Colonic mucosa (tissue), 4 donors: ENCODE results near the gene SLC4A1. TPM values are rescaled to one million over a fixed set of nuclear protein-coding genes. Genes with fewer than 3 reads are reported as not detected.

Experiments used
- DNase-seq: peaks from one replicate; pipeline ENCODE4 v3.0.0-alpha.2; 2020
- H3K27ac ChIP-seq: fragments of 200-600 bp; one replicate; pipeline ENCODE4 v1.8.0; 2021
- H3K27me3 ChIP-seq: fragments of 200-600 bp; one replicate; pipeline ENCODE4 v1.8.0; 2021
- H3K36me3 ChIP-seq: fragments of 200-600 bp; one replicate; pipeline ENCODE4 v1.8.0; 2021
- H3K4me1 ChIP-seq: fragments of 200-600 bp; one replicate; pipeline ENCODE4 v1.8.0; 2021; ENCODE audit warnings: mild to moderate bottlenecking
- H3K4me3 ChIP-seq: fragments of 200-600 bp; one replicate; pipeline ENCODE4 v1.8.0; 2021
- H3K9ac ChIP-seq, 2 donors: one replicate each; pipeline ENCODE4 v1.7.0; 2013; ENCODE audit warnings: control low read depth in 2 of 2, low read depth in 2 of 2, low read length in 2 of 2
- H3K9me3 ChIP-seq: fragments of 200-600 bp; one replicate; pipeline ENCODE4 v1.8.0; 2021
- CTCF ChIP-seq: fragments of 200-600 bp; IDR thresholded peaks from one replicate; pipeline ENCODE4 v1.8.0; 2022; ENCODE audit warnings: antibody characterized with exemption, mild to moderate bottlenecking
- intact Hi-C: fragments of 100-400 bp; cut with DNase I; formaldehyde crosslinking; loops from one replicate; pipeline ENCODE4 v1.14.1; 2022
- total RNA-seq, 2 donors: library from RNA; stranded (reverse); fragmentation: NEBNext Ultra II Directional in 1 of 2; extraction: Animal tissue kit (Norgen Biotek cat#: 25700) in 1 of 2; gene quantifications; one replicate each; pipeline ENCODE4 v1.2.1, GENCODE V29; 2021
- donor health status: healthy.
- donor health status: DM: no; HTN: no; CAD: no.
- donor health status: DM: no; HTN: no; CAD: no.

SLC4A1 gene
- total RNA-seq, 2 donors from 2014 or later: 0.27 TPM; not detected in 1

GRCh38 chr17:44206825-44207155 lies 61.1 kb downstream of the SLC4A1 start:
- DNase-seq: no peak
- Histone ChIP-seq H3K27me3 (no peaks in the 10 kb centered on the region), H3K27ac (no peak overlapping the region), H3K9ac (no peak overlapping the region), H3K4me3 (no peak overlapping the region), H3K9me3 (no peaks in the 10 kb centered on the region), H3K4me1 (peaks cover 10% of the 10 kb centered on the region), H3K36me3 (peaks cover 4% of the 10 kb centered on the region)
- intact Hi-C loops: no loop called here
- no peak for TF ChIP-seq CTCF

DNA sequence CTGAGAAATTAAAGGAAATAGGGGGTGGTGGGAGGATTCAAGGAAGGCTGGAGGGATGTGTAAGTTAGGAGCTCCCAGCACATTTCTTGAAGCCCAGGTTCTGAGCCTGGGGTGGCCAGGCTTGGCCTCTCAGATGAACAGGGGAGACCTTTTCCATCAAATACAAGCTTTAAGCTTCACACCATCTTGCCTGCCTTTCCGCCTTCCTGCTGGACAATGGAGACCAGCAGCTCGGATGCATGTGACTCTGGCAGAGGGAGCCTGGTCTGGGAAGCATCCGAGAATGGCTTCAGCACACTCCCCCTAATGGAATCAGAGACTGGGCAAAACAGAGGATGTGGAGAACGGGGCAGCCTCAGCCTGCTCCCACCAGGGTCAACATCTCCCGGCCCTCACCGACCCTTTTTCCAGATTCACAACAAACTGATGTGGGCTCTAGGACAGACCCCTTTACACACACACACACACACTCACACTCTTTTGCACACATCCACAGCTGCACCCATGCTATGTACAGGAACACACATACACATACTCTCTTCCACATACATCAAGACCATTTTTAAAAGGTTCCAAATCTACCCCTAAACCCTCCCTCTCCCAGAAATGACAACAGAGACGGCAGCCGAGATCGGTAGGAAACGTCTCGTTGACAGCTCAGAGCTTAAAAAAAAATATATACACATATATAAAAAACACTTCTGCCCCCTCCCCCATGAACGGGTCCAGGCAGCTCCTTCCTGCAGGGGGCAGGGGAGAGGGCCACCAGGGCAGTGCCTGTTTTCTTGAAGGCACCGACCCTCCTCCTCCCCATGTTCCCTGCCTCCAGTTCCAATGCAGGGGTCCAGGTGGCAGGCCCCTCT lies 61.7 kb downstream of the SLC4A1 start:
- no peaks in the 10 kb centered on the region for H3K27me3 ChIP-seq
- intact Hi-C loops: no loop called here
- no peak overlapping the region for H3K4me3 ChIP-seq
- DNase-seq: no peak
- no peak overlapping the region for H3K27ac ChIP-seq
- no peak for TF ChIP-seq CTCF
- no peaks in the 10 kb centered on the region for H3K9me3 ChIP-seq
- H3K9ac ChIP-seq: no peak overlapping the region
- peaks cover 4% of the 10 kb centered on the region for H3K36me3 ChIP-seq
- peaks cover 10% of the 10 kb centered on the region for H3K4me1 ChIP-seq

DNA sequence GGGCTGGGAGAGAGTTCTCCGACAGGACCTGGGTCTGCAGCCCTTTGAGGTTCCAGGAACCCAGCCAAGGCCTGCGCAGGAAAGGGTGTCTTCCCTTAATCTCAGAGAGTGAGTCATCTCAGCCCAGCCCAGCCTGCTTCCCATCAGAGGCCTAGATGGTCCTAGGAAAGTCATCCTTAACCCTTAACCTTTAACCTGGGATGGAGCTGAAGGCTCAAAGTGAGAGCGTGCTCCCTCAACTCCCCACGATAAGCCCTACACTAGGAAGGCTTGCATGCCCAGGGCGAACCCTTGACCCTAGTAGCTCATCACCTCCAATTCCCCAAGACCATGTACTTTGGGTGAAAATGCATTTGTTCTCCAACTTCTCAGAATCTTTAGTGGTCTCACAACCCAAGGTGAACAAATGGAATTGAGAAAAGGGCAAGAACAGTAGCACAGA lies 63.5 kb downstream of the SLC4A1 start:
- intact Hi-C loops: no loop called here
- H3K27me3 ChIP-seq: no peaks in the 10 kb centered on the region
- no peaks in the 10 kb centered on the region for H3K9me3 ChIP-seq
- peaks cover 4% of the 10 kb centered on the region for H3K36me3 ChIP-seq
- TF ChIP-seq CTCF: no peak
- H3K4me3 ChIP-seq: no peak overlapping the region
- no peak overlapping the region for H3K9ac ChIP-seq
- DNase-seq: no peak
- H3K4me1 ChIP-seq: peaks cover 10% of the 10 kb centered on the region
- H3K27ac ChIP-seq: no peak overlapping the region

DNA sequence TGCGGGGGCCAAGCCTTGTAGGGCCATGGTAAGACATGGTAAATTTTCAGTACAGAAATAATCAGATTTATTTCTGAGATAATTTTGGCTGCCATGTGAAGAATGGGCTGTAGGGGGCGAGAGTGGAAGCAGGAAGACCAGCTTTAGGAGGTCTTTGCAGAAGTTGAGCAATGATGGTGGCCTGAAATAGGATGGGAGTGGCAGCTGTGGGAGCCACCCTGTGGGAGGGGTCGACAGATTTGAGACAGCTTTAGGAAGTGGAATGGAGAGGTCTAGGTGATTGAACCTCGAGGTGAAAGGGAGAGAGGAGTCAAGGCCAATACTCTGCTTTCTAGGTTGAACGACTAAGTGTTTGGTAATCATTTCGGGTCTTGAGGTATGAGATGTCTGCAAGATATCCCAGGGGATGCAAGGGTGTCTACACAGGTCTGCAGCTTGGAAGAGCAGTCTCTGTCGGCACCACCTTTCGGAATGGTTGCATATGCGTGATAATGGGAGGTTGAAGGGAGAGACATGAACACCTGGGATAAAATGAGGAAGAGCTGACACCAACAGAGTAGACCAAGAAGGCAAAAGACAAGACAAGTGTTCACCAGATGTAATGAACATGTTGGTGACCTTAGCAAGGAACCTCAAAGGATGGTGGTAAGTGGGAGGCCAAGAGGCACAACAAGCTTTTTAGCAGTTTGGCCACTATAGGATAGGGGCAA lies 64.0 kb downstream of the SLC4A1 start:
- H3K9me3 ChIP-seq: no peaks in the 10 kb centered on the region
- H3K27me3 ChIP-seq: no peaks in the 10 kb centered on the region
- H3K4me1 ChIP-seq: peaks cover 10% of the 10 kb centered on the region
- no peaks in the 10 kb centered on the region for H3K36me3 ChIP-seq
- peak; percentile 55 for TF ChIP-seq CTCF
- H3K9ac ChIP-seq: no peak overlapping the region
- no peak overlapping the region for H3K4me3 ChIP-seq
- intact Hi-C loops: no loop called here
- H3K27ac ChIP-seq: no peak overlapping the region
- no peak for DNase-seq

DNA sequence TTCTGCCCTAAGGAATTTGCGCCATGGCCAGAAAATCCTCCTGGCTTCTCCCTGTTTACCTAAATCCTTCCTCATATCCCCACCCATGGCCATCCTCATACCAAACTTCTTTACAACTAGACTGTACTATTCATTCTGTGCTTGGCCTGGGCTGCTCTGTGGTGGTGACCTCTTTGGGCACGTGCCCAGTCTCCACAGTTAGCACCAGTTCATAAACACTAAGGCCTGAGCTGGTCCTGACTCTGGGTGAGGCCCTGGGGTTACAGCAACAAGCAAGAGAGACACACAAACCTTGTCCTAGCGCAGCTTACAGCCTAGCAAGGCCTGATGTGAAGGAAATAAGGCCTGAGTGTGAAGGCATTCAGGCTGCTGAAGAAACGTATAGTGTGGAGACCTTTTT lies 65.2 kb downstream of the SLC4A1 start:
- Histone ChIP-seq H3K27ac (no peak overlapping the region), H3K4me3 (no peak overlapping the region), H3K36me3 (no peaks in the 10 kb centered on the region), H3K27me3 (no peaks in the 10 kb centered on the region), H3K9me3 (no peaks in the 10 kb centered on the region), H3K4me1 (peaks cover 10% of the 10 kb centered on the region), H3K9ac (no peak overlapping the region)
- no peak for TF ChIP-seq CTCF
- intact Hi-C loops: no loop called here
- no peak for DNase-seq
